ENCODE data around the gene LRRC74B.
"Not testable (repeated sequence)": the region's sequence is repeated elsewhere in the genome, so short reads cannot be mapped to it uniquely, and the experiment has no call there.

The LRRC74B gene, protein sequence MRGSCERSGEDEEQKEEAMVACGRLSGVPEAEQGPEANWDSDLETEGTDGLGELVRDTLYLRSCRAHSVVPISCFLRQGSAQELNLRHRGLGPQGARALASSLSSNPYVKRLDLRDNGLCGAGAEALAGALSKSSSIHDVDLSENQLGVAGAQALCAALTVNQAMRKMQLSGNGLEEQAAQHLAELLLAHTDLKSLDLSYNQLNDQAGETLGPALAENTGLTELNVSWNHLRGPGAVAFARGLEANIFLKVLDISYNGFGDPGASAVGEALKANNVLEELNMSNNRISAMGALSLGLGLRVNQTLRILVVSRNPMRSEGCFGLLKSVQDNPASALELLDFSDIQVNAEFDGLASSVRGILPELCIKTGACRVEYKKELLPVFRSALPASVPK

DNA sequence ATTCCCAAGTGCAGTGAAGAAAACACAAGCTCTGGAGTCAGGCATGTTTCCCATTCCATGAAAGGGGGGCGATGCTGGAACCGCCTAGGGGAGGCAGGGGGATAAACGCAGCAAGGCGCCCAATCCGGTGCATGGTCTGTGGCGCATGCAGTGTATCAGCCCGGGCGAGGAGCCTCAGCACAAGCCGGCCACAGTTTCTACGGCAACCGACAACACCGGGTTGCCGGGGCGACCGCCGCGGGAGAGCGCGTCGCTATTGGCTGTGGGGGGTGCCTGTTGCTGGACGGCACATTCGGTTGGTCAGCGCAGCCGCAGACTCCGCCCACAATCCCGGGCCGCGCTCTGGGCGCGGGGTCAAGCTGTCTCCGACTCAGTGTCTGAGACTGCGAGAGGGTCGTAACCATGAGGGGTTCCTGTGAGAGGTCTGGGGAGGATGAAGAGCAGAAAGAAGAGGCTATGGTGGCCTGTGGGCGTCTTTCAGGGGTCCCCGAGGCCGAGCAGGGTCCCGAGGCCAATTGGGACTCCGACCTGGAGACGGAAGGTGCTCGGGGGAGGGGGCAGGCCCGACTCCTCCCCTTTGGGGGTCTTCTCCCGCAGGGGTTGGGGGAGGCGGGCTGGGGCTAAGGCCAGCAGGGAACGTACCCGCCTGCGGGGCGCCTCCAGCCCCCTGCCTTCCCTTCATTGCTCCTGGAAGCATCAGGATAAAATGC is at the start of gene LRRC74B:
Gene LRRC74B, plus strand, starts transcription at position 362 of the 710 bp plus-strand sequence. Its CDS starts 41 bp downstream, at position 403.
- peak; percentile 36 to 40 for DNase-seq (ENCODE audit: low read depth in 2 of 2, low spot score in 1 of 2)

- no peak for DNase-seq (ENCODE audit: low read depth in 2 of 2, low spot score in 1 of 2)
Measured at GRCh38 chr22:20996031-20996410, 49.7 kb upstream of the LRRC74B start.

DNA sequence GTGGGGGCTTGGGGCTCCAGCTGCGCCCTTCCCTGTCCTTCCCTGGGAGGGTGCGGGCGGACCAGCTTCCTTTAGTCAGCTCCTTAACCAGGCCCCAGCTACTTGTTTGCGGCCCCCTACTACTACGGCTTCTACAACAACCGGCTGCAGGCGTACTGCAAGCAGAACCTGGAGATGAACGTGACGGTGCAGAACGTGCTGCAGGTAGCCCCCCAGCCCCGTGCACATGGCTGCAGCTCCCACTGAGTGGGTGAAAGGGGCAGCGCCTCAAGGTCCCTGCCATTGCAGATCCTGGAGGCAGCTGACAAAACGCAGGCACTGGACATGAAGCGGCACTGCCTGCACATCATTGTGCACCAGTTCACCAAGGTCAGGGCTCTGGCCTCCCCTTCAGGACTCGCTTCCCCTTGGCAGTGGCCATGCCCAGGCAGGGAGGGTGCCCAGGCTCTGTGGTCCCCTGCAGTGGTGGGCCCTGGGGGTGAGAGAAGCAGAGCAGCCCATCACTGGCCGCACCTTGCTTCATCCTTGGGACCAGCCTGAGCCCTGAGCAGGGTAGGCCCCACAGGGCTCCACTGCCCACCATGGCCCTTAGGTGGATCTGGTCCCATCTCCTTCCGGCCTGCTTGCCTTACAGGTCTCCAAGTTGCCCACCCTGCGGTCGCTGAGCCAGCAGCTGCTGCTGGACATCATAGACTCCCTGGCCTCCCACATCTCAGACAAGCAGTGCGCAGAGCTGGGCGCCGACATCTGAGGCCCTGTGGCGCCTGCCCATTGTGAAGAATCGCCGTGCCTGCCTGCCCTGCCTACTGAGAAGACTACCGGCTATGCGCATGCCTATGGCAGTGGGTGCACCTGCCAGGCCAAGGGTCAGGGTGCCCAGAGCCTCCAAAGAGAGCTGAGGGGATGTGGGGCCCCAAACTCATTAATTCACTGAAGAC is 48.9 kb upstream of the LRRC74B start:
- no peak for DNase-seq (ENCODE audit: low read depth in 2 of 2, low spot score in 1 of 2)

GRCh38 chr22:20997536-20998257 is 48.0 kb upstream of the LRRC74B start:
- no peak for DNase-seq (ENCODE audit: low read depth in 2 of 2, low spot score in 1 of 2)

DNA sequence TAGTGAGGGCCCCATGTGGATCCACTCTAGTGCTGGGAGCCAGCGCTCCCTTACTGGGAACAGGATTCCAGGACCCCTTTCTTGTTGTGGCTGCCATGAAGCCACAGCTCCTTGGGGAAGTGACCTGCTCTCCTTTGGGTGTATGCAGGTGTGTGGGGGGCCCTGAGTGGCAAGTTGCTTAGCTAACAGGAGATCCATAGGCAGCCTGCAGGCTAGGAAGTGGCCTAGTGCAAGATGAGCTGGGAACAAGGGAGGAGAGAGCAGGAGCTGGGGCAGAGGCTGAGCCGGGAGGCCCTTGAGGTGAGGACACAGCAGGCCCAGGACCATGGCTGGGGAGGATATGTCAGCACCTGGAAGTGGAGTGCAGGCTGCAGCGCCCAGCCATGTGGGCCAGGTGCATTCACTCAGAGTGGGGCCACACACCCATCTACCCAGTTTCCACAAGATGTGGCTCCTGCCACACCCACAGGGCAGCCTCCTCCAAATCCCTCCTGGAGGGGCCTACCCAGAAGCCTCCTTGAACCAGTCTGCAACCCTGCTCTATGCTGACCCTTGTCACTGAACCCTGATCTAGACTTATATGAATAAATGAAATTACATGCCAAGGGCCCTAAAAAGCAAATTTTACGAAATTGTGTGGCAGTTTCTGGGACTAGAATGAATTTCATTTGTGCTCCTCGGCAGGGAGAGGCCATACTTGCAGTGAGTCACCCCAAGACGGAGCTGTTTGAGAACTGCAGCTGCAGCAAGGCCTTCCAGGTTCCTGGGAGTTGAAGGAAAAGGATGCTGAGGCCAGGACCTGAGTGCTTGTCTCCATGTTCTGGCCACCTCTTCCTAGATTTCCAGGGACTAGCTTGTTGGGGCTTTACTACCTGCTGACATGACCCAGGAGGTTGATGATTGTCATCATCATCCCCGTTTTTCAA is 47.1 kb upstream of the LRRC74B start:
- no peak for DNase-seq (ENCODE audit: low read depth in 2 of 2, low spot score in 1 of 2)

GRCh38 chr22:20999350-21000206 is 46.2 kb upstream of the LRRC74B start:
- DNase-seq (ENCODE audit: low read depth in 2 of 2, low spot score in 1 of 2), result no peak

DNA sequence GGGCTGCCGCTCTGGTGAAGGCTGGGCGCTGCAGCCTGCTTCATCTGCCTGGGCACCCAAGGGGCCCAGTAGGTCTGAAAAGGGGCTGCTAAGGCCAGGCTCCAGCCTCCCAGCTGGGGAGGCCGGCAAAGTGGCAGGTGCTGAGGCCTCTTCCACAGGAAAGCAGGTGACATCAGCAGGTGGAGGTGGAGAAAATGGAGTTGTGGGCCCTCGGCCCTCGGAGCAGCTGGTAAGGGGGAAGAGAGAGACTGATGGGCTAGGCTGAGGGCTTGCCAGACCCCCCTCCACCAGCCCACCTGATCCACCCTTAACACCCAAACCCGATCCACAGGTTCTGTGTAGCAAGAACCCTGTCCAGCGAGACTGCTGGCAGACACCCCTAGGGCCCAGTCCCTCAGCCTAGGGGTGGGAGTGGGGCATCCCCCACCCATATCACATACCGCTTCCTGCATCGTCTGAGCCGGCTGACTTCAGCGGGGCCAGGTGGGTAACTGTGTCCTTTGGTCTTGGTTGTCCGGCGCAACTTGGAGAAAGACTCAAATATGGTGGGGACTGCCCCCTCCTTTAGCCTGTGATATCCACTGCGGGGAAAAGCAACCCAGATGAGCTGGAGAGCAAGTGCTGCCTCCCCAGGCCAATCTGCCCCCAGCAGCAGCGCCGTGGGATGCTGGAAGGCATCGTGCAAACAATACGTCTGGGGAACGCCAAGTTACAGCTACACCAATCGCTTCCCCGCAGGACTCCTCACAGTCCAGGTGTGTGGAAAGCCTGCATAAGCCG is 45.3 kb upstream of the LRRC74B start:
- DNase-seq (ENCODE audit: low read depth in 2 of 2, low spot score in 1 of 2), result no peak

- DNase-seq (ENCODE audit: low read depth in 2 of 2, low spot score in 1 of 2), result no peak
Measured at GRCh38 chr22:21000987-21001600, 44.7 kb upstream of the LRRC74B start.

- peak; percentile 92 to 93 for DNase-seq (ENCODE audit: low read depth in 2 of 2, low spot score in 1 of 2)
Measured at GRCh38 chr22:21001601-21002325, 44.0 kb upstream of the LRRC74B start, which contains the start of gene THAP7. THAP7 (minus strand) TSS chr22:21002118; CDS start chr22:21001911, 207 bp downstream.

GRCh38 chr22:21003782-21004181 is 42.0 kb upstream of the LRRC74B start:
- no peak for DNase-seq (ENCODE audit: low read depth in 2 of 2, low spot score in 1 of 2)

DNA sequence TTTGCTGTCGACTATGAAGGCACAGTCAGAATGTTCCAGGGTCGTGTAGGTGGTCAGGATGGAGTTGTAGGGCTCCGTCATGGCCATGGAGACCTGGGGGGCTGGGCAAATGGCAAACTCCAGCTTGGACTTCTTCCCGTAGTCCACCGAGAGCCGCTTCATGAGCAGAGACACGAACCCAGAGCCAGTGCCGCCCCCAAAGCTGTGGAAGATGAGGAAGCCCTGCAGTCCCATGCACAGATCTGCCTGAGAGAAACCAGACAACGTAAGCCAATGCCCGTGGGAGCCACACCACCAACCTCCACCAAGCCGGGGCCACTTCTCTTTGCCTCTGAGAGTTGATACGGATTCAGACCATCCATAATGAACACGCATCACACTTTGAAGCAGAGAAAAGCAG is 36.5 kb upstream of the LRRC74B start:
- not testable (repeated sequence) for DNase-seq (ENCODE audit: low read depth in 2 of 2, low spot score in 1 of 2)

DNA sequence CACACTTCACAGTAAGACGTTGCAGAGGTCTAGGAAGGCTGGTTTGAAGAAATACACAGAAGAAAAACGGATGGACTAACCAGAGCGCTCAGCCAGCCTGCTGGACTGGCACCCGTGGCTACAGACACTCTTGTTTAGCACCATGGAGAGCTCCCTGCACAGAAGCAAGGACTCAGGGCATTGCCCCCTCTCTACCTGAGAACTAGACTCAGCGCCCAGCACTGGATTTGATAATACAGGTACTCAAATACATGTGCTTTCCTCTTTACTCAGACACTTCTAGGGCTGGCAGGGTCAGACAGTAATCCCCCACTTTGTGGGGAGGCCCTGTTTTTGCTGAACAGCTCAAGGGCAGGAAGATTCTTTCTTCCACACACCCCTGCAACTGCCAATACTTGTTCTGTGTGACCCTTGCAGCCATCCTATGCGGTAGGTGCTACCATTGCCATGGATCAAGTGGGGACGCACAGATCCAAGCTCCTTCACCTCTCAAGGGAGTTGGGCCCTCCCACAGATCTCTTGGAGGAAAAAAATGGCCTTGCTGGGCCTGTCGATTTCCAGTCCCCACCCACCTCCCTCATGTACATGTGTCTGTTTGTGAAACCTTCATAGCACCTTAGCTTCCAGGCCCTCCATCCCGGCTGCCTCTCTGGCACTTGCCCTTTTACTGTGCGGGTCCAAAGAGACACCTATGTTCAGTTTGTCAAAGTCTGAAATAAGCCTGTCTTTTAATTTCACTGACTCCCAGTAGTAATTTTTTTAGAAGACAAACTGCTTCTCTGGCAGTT is 35.9 kb upstream of the LRRC74B start:
- no peak for DNase-seq (ENCODE audit: low read depth in 2 of 2, low spot score in 1 of 2)

- DNase-seq (ENCODE audit: low read depth in 2 of 2, low spot score in 1 of 2), result no peak
Measured at GRCh38 chr22:21010426-21011113, 35.2 kb upstream of the LRRC74B start.

DNA sequence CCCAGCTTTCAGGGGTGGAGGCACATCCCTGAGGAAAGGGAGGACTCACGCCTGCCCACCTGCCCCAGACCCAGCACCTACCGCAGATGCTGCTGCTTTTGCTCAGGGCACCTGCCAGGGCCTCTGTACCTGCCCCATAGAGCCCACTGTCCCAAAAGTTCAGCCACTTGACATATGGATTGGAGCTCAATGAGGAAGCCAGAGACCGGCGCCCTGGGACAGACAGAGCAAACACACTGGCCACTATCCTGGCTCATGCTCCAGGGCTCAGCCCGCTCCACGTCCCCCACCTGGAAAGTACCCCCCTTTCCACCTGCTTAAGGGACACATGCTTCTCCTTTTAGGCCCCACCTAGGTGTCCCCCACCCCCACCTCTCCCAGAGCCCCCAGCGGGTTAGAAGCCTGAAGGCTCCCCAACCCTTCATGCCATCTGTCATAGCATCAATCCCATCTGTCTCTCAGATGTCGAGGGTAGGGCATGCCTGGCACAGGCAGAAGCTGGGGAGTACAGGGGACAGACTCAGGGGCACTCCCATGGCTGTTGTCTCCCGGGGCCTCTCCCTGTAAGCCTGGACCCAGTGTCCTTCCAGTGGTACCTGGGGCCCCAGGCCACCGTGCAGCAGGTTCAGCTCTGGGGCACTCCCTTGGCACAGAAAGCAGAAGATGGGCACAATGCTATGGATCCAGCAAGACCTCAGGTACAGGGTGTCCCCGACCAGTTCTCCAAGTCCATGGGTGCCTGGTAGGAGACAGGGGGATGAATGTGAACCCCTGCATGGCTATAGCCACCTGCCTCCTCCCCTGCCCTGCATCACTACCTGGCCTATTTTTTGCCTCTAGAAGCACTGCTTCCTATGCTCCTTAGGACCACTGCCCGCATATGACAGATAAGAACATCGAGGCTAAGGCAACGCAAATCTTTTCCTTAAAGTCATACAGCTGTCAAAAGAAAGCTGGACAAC is 33.0 kb upstream of the LRRC74B start:
- DNase-seq (ENCODE audit: low read depth in 2 of 2, low spot score in 1 of 2), result no peak
